Nephron (organoid): Measurements from ENCODE around the gene EGF.

Experiments used
- H3K27ac Mint-ChIP-seq, 3 experiments: 2 replicates each; pipeline ENCODE4 v1.8.0; 2020; ENCODE audit warnings: mixed read lengths in 3 of 3, mild to moderate bottlenecking in 2 of 3, moderate library complexity in 1 of 3
- H3K27me3 Mint-ChIP-seq: 2 replicates; pipeline ENCODE4 v1.8.0; 2021; ENCODE audit warnings: low read depth, mild to moderate bottlenecking, moderate library complexity, mixed read lengths
- H3K36me3 Mint-ChIP-seq: 2 replicates; pipeline ENCODE4 v1.8.0; 2020; ENCODE audit warnings: low read depth, mixed read lengths
- H3K4me1 Mint-ChIP-seq: 2 replicates; pipeline ENCODE4 v1.8.0; 2020; ENCODE audit warnings: mixed read lengths
- H3K4me3 Mint-ChIP-seq, 3 experiments: 2 replicates each; pipeline ENCODE4 v1.8.0; 2020; ENCODE audit warnings: mild to moderate bottlenecking in 3 of 3, mixed read lengths in 3 of 3, moderate library complexity in 2 of 3
- H3K9me3 Mint-ChIP-seq: 2 replicates; pipeline ENCODE4 v1.8.0; 2020; ENCODE audit warnings: mixed read lengths
- CTCF ChIP-seq, 3 experiments: fragments of 200-600 bp; sonication (generic); IDR thresholded peaks; one replicate each; pipeline ENCODE4 v1.5.0; 2021; ENCODE audit warnings: antibody characterized with exemption in 3 of 3; ENCODE audit not compliant: unreplicated experiment in 3 of 3

Gene EGF

GRCh38 chr4:110012917-110013316, 100.2 kb downstream of the EGF start:
- peaks cover 7% of the 10 kb centered on the region for H3K9me3 Mint-ChIP-seq
- no peak for TF ChIP-seq CTCF (IDR thresholded peaks at IDR 0.05; ENCODE audit: unreplicated experiment in 3 of 3)
- H3K27me3 Mint-ChIP-seq, result no peaks in the 10 kb centered on the region
- H3K36me3 Mint-ChIP-seq, result no peaks in the 10 kb centered on the region
- H3K27ac Mint-ChIP-seq, result no peak overlapping the region
- peaks cover 13% of the 10 kb centered on the region for H3K4me1 Mint-ChIP-seq
- H3K4me3 Mint-ChIP-seq, result no peak overlapping the region

GRCh38 chr4:110014233-110014632, 101.5 kb downstream of the EGF start:
- no peak overlapping the region for H3K27ac Mint-ChIP-seq
- H3K9me3 Mint-ChIP-seq, result peaks cover 7% of the 10 kb centered on the region
- H3K27me3 Mint-ChIP-seq, result no peaks in the 10 kb centered on the region
- no peak for TF ChIP-seq CTCF (IDR thresholded peaks at IDR 0.05; ENCODE audit: unreplicated experiment in 3 of 3)
- H3K4me3 Mint-ChIP-seq, result no peak overlapping the region
- peaks cover 6% of the 10 kb centered on the region for H3K4me1 Mint-ChIP-seq
- no peaks in the 10 kb centered on the region for H3K36me3 Mint-ChIP-seq

- Mint-ChIP-seq H3K9me3 (peaks cover 12% of the 10 kb centered on the region), H3K4me1 (peaks cover 19% of the 10 kb centered on the region), H3K27me3 (peaks cover 8% of the 10 kb centered on the region), H3K36me3 (no peaks in the 10 kb centered on the region), H3K27ac (no peak overlapping the region), H3K4me3 (no peak overlapping the region)
- no peak for TF ChIP-seq CTCF (IDR thresholded peaks at IDR 0.05; ENCODE audit: unreplicated experiment in 3 of 3)
Observed at GRCh38 chr4:110019153-110019552, 106.5 kb downstream of the EGF start.

- Mint-ChIP-seq H3K27me3 (peaks cover 8% of the 10 kb centered on the region), H3K4me1 (peaks cover 28% of the 10 kb centered on the region), H3K9me3 (peaks cover 12% of the 10 kb centered on the region), H3K36me3 (no peaks in the 10 kb centered on the region), H3K27ac (peak overlapping the region; percentile 14 to 83 (median 77)), H3K4me3 (no peak overlapping the region)
- TF ChIP-seq CTCF (IDR thresholded peaks at IDR 0.05; ENCODE audit: unreplicated experiment in 3 of 3), result no peak
Observed at GRCh38 chr4:110020139-110020538, 107.5 kb downstream of the EGF start.

- peak overlapping the region in 2 of 3 experiments; percentile 77 to 83 for H3K27ac Mint-ChIP-seq
- H3K36me3 Mint-ChIP-seq, result no peaks in the 10 kb centered on the region
- no peak for TF ChIP-seq CTCF (IDR thresholded peaks at IDR 0.05; ENCODE audit: unreplicated experiment in 3 of 3)
- H3K9me3 Mint-ChIP-seq, result peaks cover 12% of the 10 kb centered on the region
- no peak overlapping the region for H3K4me3 Mint-ChIP-seq
- peaks cover 8% of the 10 kb centered on the region for H3K27me3 Mint-ChIP-seq
- peaks cover 35% of the 10 kb centered on the region for H3K4me1 Mint-ChIP-seq
Observed at GRCh38 chr4:110020646-110021443, 108.2 kb downstream of the EGF start.

GRCh38 chr4:110022457-110022856, 109.8 kb downstream of the EGF start:
- TF ChIP-seq CTCF (IDR thresholded peaks at IDR 0.05; ENCODE audit: unreplicated experiment in 3 of 3), result no peak
- Mint-ChIP-seq H3K9me3 (peaks cover 5% of the 10 kb centered on the region), H3K36me3 (no peaks in the 10 kb centered on the region), H3K4me3 (no peak overlapping the region), H3K27me3 (peaks cover 8% of the 10 kb centered on the region), H3K27ac (no peak overlapping the region), H3K4me1 (peaks cover 43% of the 10 kb centered on the region)
